ENCODE data around the gene SIGLEC14.

DNA sequence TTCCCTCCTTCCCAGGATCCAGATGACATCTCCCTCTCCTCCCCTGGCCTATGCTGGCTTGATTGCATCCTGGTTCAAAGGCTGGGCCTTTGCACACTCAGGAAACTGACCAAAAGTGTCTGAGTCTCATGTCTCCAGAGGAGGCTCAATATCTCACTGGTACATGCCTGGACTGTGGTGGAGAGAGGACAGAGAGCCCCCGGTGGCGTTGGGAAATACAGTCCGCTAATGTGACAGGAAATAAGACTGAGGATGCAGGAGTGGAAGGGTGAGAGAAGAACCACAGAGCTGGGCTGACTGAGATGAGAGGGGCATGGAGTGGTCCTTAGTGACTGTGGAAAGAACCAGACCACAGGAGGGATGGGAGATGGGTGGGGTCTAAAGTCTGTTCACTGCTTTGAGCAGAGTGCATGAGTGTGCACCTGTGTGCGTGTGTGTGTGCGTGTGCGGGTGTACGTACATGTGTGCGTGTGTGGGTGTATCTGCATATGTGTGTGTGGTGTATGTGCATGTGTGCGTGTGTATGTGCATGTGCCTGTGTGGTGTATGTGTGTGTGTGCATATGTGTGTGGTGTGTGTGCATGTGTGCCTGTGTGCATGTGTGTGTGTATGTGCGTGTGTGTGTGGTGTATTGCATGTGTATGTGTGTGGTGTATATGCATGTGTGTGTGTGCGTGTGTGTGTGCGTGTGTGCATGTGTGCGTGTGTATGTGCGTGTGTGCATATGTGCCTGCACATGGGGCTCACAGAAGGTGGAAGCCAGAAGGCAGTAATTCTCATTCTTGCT lies 18.3 kb downstream of the SIGLEC14 start:
- TF ChIP-seq, protein P1, sequence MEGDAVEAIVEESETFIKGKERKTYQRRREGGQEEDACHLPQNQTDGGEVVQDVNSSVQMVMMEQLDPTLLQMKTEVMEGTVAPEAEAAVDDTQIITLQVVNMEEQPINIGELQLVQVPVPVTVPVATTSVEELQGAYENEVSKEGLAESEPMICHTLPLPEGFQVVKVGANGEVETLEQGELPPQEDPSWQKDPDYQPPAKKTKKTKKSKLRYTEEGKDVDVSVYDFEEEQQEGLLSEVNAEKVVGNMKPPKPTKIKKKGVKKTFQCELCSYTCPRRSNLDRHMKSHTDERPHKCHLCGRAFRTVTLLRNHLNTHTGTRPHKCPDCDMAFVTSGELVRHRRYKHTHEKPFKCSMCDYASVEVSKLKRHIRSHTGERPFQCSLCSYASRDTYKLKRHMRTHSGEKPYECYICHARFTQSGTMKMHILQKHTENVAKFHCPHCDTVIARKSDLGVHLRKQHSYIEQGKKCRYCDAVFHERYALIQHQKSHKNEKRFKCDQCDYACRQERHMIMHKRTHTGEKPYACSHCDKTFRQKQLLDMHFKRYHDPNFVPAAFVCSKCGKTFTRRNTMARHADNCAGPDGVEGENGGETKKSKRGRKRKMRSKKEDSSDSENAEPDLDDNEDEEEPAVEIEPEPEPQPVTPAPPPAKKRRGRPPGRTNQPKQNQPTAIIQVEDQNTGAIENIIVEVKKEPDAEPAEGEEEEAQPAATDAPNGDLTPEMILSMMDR (IDR thresholded peaks at IDR 0.05; ENCODE audit: low read depth, low read length, poor library complexity, severe bottlenecking): no peak
- TF ChIP-seq EZH2phosphoT487 (IDR thresholded peaks at IDR 0.05; ENCODE audit: borderline replicate concordance, low read length): no peak
